Skeletal muscle tissue (tissue), 4 donors: ENCODE results near the gene ITPK1. TPM values are rescaled to one million over a fixed set of nuclear protein-coding genes. Genes with fewer than 3 reads are reported as not detected.
"Not testable (repeated sequence)": the region's sequence is repeated elsewhere in the genome, so short reads cannot be mapped to it uniquely, and the experiment has no call there.

Experiments
- H3K27ac ChIP-seq: one replicate; pipeline ENCODE4 v1.7.0; 2013; ENCODE audit warnings: mild to moderate bottlenecking, low read depth, low read length, inconsistent platforms
- H3K27me3 ChIP-seq, 3 donors: one replicate each; pipeline ENCODE4 v1.7.0; 2013; ENCODE audit warnings: low read length in 3 of 3; ENCODE audit not compliant: control insufficient read depth in 3 of 3, insufficient read depth in 3 of 3
- H3K36me3 ChIP-seq, 3 donors: one replicate each; pipeline ENCODE4 v1.7.0; 2013; ENCODE audit warnings: low read length in 3 of 3; ENCODE audit not compliant: control insufficient read depth in 3 of 3, insufficient read depth in 3 of 3
- H3K4me1 ChIP-seq, 3 donors: one replicate each; pipeline ENCODE4 v1.7.0; 2013; ENCODE audit warnings: low read length in 3 of 3, mild to moderate bottlenecking in 3 of 3; ENCODE audit not compliant: control insufficient read depth in 3 of 3, insufficient read depth in 3 of 3
- H3K4me3 ChIP-seq, 3 donors: one replicate each; pipeline ENCODE4 v1.7.0; 2013; ENCODE audit warnings: low read length in 3 of 3
- H3K9ac ChIP-seq, 3 donors: one replicate each; pipeline ENCODE4 v1.7.0; 2013; ENCODE audit warnings: low read length in 3 of 3, mild to moderate bottlenecking in 3 of 3, moderate library complexity in 2 of 3, low read depth in 1 of 3
- H3K9me3 ChIP-seq, 3 donors: one replicate each; pipeline ENCODE4 v1.7.0; 2013; ENCODE audit warnings: low read length in 3 of 3; ENCODE audit not compliant: control insufficient read depth in 3 of 3
- total RNA-seq: library from RNA; depleted of rRNA; stranded (reverse); fragments of >200 nt; gene quantifications from one replicate; pipeline ENCODE4 v1.2.3, GENCODE V29; 2014
- donor health status: Osteomylitis.

Gene ITPK1
- total RNA-seq, 1 donor from 2014 or later: 4.7 TPM

DNA sequence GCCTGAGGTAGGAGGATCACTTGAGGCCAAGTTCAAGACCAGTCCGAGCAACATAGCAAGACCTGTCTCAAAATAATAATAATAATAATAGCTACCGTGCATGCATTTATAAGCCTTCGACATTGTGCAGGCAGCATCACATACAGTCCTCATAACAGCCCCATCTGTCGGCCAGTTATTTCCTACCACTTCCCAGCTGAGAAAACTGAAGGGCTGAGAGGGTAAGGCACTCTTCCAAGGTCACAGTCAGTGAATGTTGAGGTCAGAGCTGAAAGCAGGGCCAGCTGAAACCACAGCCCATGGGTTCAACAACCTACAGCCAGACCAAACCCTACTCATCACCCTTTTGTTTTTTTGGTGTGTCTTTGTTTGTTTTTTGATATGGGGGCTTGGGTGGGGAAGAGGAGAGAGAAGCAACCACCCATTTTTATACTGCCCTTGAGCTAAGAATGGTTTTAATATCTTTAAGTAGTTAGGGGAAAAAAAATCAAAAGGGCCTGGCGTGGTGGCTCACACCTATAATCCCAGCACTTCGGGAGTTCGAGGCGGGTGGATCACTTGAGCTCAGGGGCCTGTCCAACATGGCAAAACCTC, 16.8 kb upstream of the ITPK1 start:
- Histone ChIP-seq H3K9me3 (no peaks in the 10 kb centered on the region), H3K36me3 (no peaks in the 10 kb centered on the region), H3K9ac (no peak overlapping the region), H3K4me1 (no peaks in the 10 kb centered on the region), H3K27ac (no peak overlapping the region), H3K4me3 (no peak overlapping the region), H3K27me3 (no peaks in the 10 kb centered on the region)

DNA sequence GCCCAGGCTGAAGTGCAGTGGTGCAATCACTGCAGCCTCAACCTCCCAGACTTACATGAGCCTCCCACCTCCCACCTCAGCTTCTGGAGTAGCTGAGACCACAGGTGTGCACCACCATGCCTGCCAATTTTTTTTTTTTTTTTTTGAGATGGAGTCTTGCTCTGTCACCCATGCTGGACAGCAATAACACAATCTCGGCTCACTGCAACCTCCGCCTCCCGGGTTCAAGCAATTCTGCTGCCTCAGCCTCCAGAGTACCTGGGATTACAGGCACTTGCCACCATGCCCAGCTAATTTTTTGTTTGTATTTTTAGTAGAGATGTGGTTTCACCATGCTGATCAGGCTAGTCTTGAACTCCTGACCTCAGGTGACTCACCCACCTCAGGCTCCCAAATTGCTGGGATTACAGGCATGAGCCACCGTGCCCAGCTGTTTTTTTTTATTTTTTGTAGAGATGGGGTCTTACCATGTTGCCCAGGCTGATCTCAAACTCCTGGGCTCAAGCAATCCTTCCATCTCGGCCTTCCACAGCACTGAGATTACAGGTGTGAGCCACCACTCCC, 15.6 kb upstream of the ITPK1 start:
- not testable (repeated sequence) for H3K36me3 ChIP-seq, H3K27ac ChIP-seq, H3K9me3 ChIP-seq, H3K4me3 ChIP-seq, H3K4me1 ChIP-seq, H3K27me3 ChIP-seq, H3K9ac ChIP-seq

DNA sequence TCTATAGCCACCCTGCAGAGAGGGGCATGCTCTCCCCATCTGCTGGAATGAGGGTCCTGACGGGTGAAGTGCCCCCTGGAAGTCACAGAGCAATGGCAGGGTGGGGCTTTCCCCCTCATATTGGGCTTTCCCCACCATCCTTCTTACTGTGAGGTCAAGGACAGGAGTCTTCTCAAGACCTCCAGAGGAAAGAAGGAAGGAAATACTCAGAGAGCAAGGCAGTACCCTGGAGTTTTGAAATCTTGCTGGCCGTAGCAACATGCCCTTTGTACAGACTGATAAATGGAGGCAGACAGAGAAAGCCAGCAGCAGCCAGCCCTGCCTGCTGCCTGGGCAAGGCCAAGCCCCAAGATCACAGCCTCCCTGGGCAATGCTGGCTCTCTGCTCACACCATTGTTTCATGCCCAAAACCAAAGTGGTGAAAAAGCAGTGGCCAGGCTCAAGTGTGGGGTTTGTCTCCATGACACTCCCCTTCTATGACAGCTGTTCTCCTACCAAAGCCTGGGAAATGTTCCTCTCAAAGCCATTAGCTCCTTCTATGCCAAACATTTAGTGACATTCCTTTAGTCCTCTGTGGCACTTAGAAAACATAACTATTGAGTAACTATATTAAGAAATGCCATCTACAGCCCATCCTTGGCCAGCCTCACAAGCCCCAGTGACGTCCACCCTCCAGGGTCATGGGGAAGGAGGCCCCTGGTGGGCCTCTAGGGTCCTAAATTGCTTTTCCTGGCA, 13.2 kb upstream of the ITPK1 start:
- H3K9me3 ChIP-seq: no peaks in the 10 kb centered on the region
- no peak overlapping the region for H3K27ac ChIP-seq
- no peaks in the 10 kb centered on the region for H3K27me3 ChIP-seq
- no peak overlapping the region for H3K9ac ChIP-seq
- no peaks in the 10 kb centered on the region for H3K4me1 ChIP-seq
- no peaks in the 10 kb centered on the region for H3K36me3 ChIP-seq
- no peak overlapping the region for H3K4me3 ChIP-seq

DNA sequence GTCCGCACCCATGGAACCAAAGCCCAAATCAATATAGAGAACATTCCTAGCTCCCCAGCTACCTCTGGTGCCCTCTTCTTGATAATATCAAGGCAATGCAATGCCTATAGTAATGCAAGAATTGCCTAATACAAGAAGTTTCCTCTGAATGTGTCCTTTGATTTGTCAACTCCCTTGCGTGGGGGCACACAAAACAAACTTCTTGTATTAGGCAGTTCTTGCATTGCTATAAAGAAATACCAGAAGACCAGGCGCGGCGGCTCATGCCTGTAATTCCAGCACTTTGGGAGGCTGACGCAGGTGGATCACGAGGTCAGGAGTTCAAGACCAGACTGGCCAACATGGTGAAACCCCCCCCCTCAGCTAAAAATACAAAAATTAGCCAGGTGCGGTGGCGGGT, 10.4 kb upstream of the ITPK1 start:
- H3K36me3 ChIP-seq: no peaks in the 10 kb centered on the region
- H3K27ac ChIP-seq: no peak overlapping the region
- H3K27me3 ChIP-seq: no peaks in the 10 kb centered on the region

DNA sequence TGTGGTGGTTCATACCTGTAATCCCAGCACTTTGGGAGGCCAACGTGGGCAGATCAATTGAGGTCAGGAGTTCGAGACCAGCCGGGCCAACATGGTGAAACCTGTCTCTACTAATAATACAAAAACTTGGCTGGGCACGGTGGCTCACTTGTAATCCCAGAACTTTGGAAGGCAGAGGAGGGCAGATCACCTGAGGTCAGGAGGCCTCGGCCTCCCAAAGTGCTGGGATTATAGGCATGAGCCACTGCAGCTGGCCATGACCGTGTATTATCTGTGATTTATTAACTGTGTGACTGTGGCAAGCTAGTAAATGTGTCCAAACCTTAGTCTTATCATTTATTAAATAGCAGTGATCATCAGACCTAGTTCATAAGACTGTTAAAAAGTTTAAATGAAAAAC, 7.1 kb upstream of the ITPK1 start:
- H3K4me3 ChIP-seq: no peak overlapping the region
- H3K36me3 ChIP-seq: no peaks in the 10 kb centered on the region
- no peaks in the 10 kb centered on the region for H3K4me1 ChIP-seq
- H3K9me3 ChIP-seq: no peaks in the 10 kb centered on the region
- H3K27ac ChIP-seq: no peak overlapping the region
- H3K9ac ChIP-seq: no peak overlapping the region
- no peaks in the 10 kb centered on the region for H3K27me3 ChIP-seq

More for the DNA sequence above, 10.4 kb upstream of the ITPK1 start:
- no peaks in the 10 kb centered on the region for H3K4me1 ChIP-seq
- H3K9me3 ChIP-seq: no peaks in the 10 kb centered on the region
- H3K9ac ChIP-seq: no peak overlapping the region
- no peak overlapping the region for H3K4me3 ChIP-seq

DNA sequence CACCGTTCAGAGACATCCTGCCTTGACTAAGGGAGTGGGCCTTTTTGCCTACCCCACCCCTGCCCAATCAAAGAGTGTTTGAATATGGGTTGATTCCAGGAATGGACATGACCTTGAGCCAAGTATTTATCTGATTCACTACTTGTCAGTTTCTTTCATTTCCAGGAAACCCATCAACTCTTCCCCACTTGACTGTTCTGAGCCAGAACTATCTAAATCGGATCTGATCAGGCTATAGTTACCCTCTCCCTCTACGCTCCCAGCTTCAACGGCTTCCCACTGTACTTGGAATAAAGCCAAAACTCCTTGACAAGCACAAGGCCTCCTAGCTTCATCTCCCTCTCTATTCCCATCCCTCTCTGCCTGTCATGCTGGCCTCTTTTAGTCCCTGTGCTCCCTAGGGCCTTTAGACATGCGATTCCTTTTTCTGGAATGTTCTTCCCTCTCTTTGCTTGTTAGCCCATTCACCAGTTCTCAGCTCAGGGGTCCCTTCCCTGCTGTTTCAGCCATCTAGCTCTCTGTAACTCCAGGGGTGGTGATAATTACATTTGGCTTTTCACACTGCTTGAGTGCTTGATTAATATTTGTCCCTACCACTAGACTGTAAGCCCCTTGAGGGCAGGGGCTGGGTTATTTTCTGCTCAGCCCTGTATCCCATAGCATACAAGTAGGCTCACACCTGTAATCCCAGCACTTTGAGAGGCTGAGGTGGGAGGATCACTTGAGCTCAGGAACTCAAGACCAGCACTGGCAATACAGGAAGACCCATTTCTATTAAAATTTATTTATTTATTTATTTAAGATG, 5.5 kb upstream of the ITPK1 start:
- Histone ChIP-seq H3K9ac (no peak overlapping the region), H3K27ac (no peak overlapping the region), H3K27me3 (no peaks in the 10 kb centered on the region), H3K4me1 (peaks cover 4 to 7% (median 4%) of the 10 kb centered on the region in 3 donors), H3K36me3 (no peaks in the 10 kb centered on the region), H3K4me3 (no peak overlapping the region), H3K9me3 (no peaks in the 10 kb centered on the region)

DNA sequence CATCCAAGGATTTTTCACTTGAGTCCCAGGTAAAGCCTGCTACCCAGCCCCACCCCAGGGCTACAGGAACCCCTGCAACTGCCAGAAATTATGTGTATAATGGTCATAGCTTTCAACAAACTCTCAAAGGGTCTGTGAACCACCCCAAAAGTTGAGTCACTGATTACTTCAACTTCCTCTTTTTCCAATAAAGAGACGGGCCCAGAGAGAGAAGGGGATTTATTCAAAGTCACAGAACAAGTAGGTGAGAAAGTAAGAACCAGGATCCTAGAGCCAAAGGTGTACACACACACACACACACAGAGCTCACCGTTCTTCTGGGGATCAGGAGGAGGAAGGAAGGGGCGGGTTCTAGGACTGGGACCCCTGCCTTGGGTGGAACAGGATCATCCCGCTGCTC, 4.8 kb upstream of the ITPK1 start:
- Histone ChIP-seq H3K27me3 (no peaks in the 10 kb centered on the region), H3K36me3 (no peaks in the 10 kb centered on the region), H3K27ac (no peak overlapping the region), H3K9me3 (no peaks in the 10 kb centered on the region), H3K9ac (no peak overlapping the region), H3K4me3 (no peak overlapping the region), H3K4me1 (peaks cover 4 to 10% (median 6%) of the 10 kb centered on the region in 3 donors)

DNA sequence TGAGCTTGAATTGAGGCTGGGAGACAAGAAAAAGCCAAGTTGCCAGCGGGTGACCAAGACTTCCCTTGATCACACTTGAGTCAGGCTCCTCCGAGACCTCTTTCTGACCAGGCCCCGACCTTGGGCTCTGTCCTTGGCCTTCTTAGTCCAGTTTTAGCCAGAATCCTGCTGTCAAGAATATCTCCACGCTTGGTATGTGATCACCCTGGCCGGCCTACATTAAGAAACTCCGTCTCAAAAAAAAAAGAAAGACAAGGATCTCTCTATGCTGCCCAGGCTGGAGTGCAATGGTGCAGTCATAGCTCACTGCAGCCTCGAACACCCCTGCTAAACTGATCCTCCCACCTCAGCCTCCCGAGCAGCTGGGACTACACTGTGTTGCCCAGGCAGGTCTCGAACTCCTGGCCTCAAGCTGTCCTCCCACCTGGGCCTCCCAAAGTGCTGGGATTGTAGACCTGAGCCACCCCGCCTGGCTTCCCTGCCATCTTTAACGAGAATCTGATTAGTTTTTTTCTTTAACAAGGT, 1.0 kb upstream of the ITPK1 start:
- Histone ChIP-seq H3K27ac (peak overlapping the region; percentile 88), H3K27me3 (no peaks in the 10 kb centered on the region), H3K36me3 (no peaks in the 10 kb centered on the region), H3K9ac (peak overlapping the region; percentile 80 to 88 (median 86)), H3K4me1 (peaks cover 23 to 33% (median 26%) of the 10 kb centered on the region in 3 donors), H3K9me3 (no peaks in the 10 kb centered on the region), H3K4me3 (peak overlapping the region; percentile 74 to 79 (median 77))

DNA sequence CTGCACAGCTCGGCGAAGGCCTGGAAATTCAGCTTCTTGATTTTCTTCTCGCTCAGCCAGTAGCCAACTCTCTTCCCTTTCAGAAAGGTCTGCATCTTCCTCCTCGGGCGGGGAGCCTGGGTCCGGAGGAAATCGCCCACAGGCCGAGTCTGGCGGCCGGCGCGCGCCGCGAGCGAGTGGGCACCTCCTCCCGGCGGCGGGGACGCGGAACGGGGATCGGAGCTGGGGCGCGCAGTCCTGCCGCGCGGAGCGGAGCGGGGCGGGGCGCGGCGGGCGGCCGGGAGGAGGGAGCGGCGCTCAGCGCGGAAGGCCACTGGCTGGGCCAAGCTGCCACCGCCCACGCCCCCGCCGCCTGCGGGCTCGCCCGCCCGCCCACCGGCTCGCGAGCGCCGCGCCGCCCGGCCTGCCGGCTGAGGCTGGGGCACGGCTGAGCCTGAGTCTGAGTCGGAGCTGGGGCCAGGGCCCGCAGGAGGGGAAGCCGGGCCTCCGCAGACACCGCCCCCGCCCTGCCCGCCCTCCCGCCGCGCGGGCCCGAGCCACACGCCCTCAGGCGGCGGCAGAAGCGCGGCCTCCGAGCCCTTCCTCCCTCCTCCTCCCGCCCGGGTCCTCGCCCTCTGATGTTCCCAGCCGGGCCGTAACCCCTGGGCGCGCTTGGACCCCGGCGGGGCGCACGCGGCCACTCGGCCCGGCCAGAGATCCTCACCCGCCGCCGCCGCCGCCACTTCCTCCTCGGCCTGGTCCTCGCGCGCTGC, 480 bp downstream of the ITPK1 start:
- H3K4me1 ChIP-seq: peaks cover 23 to 39% (median 26%) of the 10 kb centered on the region in 3 donors
- no peaks in the 10 kb centered on the region for H3K27me3 ChIP-seq
- peak overlapping the region; percentile 78 to 81 (median 80) for H3K4me3 ChIP-seq
- H3K36me3 ChIP-seq: no peaks in the 10 kb centered on the region
- peak overlapping the region; percentile 58 for H3K27ac ChIP-seq
- H3K9me3 ChIP-seq: no peaks in the 10 kb centered on the region
- H3K9ac ChIP-seq: peak overlapping the region; percentile 65 to 86 (median 81)
